HepG2 (cell line): ENCODE measurements around the gene PTPRH.

Experiments
- CCAR2 ChIP-seq: fragments of 200-400 bp; formaldehyde crosslinking; optimal IDR thresholded peaks from 2 replicates; pipeline ENCODE3; 2018; ENCODE audit warnings: low read depth, mild to moderate bottlenecking, low read length, moderate library complexity
- CHD2 ChIP-seq: IDR thresholded peaks from 2 replicates; pipeline ENCODE4 v1.6.1; 2011; ENCODE audit warnings: low read depth, low read length, improper control_type of control experiment
- FOXA1 ChIP-seq, 2 experiments: fragments of 450-650 bp in 1 of 2; sonication (generic) in 1 of 2; formaldehyde crosslinking in 1 of 2; IDR thresholded peaks; 2 replicates each; pipeline versions ENCODE4 v1.4.0 to v1.6.1; 2016 to 2020; ENCODE audit warnings: missing genetic modification reagents in 1 of 2
- FOXM1 ChIP-seq: sonication (generic); formaldehyde crosslinking; IDR thresholded peaks from 2 replicates; pipeline ENCODE4 v1.5.0; 2020; ENCODE audit warnings: missing genetic modification reagents
- SMC3 ChIP-seq: IDR thresholded peaks from 2 replicates; pipeline ENCODE4 v1.6.1; 2011; ENCODE audit warnings: low read length, improper control_type of control experiment
- ZNF562 ChIP-seq: sonication (generic); formaldehyde crosslinking; IDR thresholded peaks from 2 replicates; pipeline ENCODE4 v1.8.0; 2022; ENCODE audit warnings: missing genetic modification reagents, borderline replicate concordance
- ZNF7 ChIP-seq: IDR thresholded peaks from 2 replicates; pipeline ENCODE4 v1.6.1; 2016; ENCODE audit warnings: missing biosample characterization, missing genetic modification reagents
- TF ChIP-seq, protein P1 (sequence below): sonication (generic); formaldehyde crosslinking; IDR thresholded peaks from 2 replicates; pipeline ENCODE4 v1.5.0; 2020; ENCODE audit warnings: mild to moderate bottlenecking, missing genetic modification reagents, moderate library complexity

- TF ChIP-seq, protein P1, sequence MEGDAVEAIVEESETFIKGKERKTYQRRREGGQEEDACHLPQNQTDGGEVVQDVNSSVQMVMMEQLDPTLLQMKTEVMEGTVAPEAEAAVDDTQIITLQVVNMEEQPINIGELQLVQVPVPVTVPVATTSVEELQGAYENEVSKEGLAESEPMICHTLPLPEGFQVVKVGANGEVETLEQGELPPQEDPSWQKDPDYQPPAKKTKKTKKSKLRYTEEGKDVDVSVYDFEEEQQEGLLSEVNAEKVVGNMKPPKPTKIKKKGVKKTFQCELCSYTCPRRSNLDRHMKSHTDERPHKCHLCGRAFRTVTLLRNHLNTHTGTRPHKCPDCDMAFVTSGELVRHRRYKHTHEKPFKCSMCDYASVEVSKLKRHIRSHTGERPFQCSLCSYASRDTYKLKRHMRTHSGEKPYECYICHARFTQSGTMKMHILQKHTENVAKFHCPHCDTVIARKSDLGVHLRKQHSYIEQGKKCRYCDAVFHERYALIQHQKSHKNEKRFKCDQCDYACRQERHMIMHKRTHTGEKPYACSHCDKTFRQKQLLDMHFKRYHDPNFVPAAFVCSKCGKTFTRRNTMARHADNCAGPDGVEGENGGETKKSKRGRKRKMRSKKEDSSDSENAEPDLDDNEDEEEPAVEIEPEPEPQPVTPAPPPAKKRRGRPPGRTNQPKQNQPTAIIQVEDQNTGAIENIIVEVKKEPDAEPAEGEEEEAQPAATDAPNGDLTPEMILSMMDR (CRISPR knock-in tag), result no peak
- TF ChIP-seq FOXA1 (IDR thresholded peaks at IDR 0.05) (no peak), FOXA1 (CRISPR knock-in tag; IDR thresholded peaks at IDR 0.05) (no peak), SMC3 (no peak), ZNF7 (CRISPR knock-in tag) (no peak), FOXM1 (CRISPR knock-in tag) (no peak), CCAR2 (no peak), ZNF562 (no peak), CHD2 (no peak)
These were observed 40.2 kb downstream of the PTPRH start for GRCh38 chr19:55169136-55169535.
